ENCODE measurements around the gene TRPT1.

TRPT1 gene

DNA sequence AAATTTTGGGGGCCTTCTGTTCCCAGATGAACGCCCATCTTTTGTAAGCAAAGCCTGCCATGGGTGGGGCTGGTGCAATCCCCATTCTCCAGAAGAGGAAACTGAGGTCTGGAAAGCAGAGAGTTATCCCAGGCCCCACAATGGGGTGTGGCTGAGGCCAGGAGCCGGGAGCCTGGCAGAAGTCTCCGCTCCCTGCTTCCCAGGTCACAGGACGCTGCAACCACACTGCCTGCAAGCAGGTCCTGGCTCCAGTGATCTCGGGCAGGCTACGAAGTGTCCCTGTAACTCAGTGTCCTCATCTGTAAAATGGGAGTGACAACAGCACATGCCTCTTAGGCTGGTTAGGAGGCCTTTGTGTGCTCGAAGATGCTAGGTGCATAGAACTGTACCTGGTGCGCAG, 27.1 kb upstream of the TRPT1 start:
- H3K4me3 ChIP-seq (ENCODE audit: low read depth, low read length, poor library complexity, severe bottlenecking) = no peak overlapping the region
- H3K27me3 ChIP-seq (ENCODE audit: insufficient read depth, low read length) = no peaks in the 10 kb centered on the region
- no peaks in the 10 kb centered on the region for H3F3A ChIP-seq (ENCODE audit: insufficient read depth, low read length)
- H4K20me1 ChIP-seq (ENCODE audit: insufficient read depth, low read length) = no peaks in the 10 kb centered on the region
- H3K27ac ChIP-seq (ENCODE audit: low read depth, low read length, poor library complexity, severe bottlenecking) = no peak overlapping the region
- H3K9me3 ChIP-seq (ENCODE audit: low read length) = no peaks in the 10 kb centered on the region
- H3K79me2 ChIP-seq (ENCODE audit: insufficient read depth, low read length) = no peaks in the 10 kb centered on the region
- peak overlapping the region; percentile 91; the same call in 1 of the 2 replicates for H3K4me2 ChIP-seq (ENCODE audit: low read length)
- peaks cover 7% of the 10 kb centered on the region; the same call in 1 of the 2 replicates for H3K36me3 ChIP-seq (ENCODE audit: insufficient read depth, low read length)
- no peak overlapping the region for H2AFZ ChIP-seq (ENCODE audit: low read length)
- peaks cover 25% of the 10 kb centered on the region for H3K4me1 ChIP-seq (ENCODE audit: insufficient read depth, low read length, severe bottlenecking)
- no peak for TF ChIP-seq EZH2 (IDR thresholded peaks at IDR 0.05; ENCODE audit: borderline replicate concordance, low read length)
- TF ChIP-seq, protein P1, sequence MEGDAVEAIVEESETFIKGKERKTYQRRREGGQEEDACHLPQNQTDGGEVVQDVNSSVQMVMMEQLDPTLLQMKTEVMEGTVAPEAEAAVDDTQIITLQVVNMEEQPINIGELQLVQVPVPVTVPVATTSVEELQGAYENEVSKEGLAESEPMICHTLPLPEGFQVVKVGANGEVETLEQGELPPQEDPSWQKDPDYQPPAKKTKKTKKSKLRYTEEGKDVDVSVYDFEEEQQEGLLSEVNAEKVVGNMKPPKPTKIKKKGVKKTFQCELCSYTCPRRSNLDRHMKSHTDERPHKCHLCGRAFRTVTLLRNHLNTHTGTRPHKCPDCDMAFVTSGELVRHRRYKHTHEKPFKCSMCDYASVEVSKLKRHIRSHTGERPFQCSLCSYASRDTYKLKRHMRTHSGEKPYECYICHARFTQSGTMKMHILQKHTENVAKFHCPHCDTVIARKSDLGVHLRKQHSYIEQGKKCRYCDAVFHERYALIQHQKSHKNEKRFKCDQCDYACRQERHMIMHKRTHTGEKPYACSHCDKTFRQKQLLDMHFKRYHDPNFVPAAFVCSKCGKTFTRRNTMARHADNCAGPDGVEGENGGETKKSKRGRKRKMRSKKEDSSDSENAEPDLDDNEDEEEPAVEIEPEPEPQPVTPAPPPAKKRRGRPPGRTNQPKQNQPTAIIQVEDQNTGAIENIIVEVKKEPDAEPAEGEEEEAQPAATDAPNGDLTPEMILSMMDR (IDR thresholded peaks at IDR 0.05; ENCODE audit: low read length) = no peak
- no peaks in the 10 kb centered on the region for H3K9me2 ChIP-seq (ENCODE audit: low read depth, low read length)
- no peak overlapping the region for H3K9ac ChIP-seq (ENCODE audit: low read length)

DNA sequence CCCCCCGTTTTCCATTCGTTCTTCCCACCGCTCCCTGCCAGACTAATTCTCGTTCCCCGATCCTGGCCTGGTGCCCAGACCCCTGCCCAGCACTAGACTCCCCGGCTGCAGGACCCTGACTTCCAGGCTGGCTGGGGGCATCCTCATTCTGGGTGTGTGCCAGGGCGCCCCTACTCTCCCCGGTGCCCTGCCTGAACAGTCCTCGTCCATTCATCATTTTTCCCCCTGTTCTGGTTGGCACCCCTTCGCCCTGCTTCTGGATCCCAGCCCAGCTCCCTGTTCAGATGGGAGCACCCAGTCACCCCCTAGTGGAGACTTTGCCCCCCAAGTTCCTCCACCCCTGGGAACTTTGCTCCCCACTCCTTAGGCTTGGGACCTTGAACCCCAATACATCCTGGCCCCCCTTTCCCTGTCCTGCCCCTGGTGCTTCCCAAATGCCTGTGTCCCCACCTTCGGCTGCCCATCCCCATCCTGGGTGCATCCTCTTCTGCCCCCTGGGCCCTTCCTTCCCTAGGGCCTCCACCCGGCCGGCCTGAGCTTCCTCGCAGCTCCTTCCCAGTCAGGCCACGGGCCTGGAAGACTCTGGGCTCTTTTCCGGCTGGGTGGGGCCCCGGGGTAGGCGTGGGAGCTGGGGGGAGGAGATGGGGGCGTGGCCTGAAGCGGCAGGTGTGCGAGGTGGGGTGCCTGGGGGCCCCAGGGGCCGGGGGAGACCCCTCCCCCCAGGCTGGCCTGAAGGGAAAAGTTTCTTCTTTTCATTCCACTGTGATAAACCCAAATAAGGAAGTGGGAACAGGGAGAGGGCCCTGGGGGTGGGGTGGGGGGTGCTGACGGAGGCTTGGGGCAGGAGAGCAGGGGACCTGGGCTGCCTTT, 26.3 kb upstream of the TRPT1 start:
- Histone ChIP-seq H2AFZ (ENCODE audit: low read length) (no peak overlapping the region), H3K4me1 (ENCODE audit: insufficient read depth, low read length, severe bottlenecking) (peaks cover 33% of the 10 kb centered on the region), H3K36me3 (ENCODE audit: insufficient read depth, low read length) (0 out of 2 replicates have a peak, but pooled peaks cover 7% of the 10 kb centered on the region), H3K79me2 (ENCODE audit: insufficient read depth, low read length) (no peaks in the 10 kb centered on the region), H3K27ac (ENCODE audit: low read depth, low read length, poor library complexity, severe bottlenecking) (no peak overlapping the region), H3K9ac (ENCODE audit: low read length) (peak overlapping the region; percentile 79), H3K4me2 (ENCODE audit: low read length) (peak overlapping the region; percentile 91), H3K9me2 (ENCODE audit: low read depth, low read length) (no peaks in the 10 kb centered on the region), H3K4me3 (ENCODE audit: low read depth, low read length, poor library complexity, severe bottlenecking) (peak overlapping the region; percentile 71), H3K9me3 (ENCODE audit: low read length) (no peaks in the 10 kb centered on the region), H3K27me3 (ENCODE audit: insufficient read depth, low read length) (no peaks in the 10 kb centered on the region), H3F3A (ENCODE audit: insufficient read depth, low read length) (0 out of 2 replicates have a peak, but pooled peaks cover 3% of the 10 kb centered on the region), H4K20me1 (ENCODE audit: insufficient read depth, low read length) (no peaks in the 10 kb centered on the region)
- no peak for TF ChIP-seq EZH2 (IDR thresholded peaks at IDR 0.05; ENCODE audit: borderline replicate concordance, low read length)
- TF ChIP-seq, protein P1 (IDR thresholded peaks at IDR 0.05; ENCODE audit: low read length) = peak; percentile 50

DNA sequence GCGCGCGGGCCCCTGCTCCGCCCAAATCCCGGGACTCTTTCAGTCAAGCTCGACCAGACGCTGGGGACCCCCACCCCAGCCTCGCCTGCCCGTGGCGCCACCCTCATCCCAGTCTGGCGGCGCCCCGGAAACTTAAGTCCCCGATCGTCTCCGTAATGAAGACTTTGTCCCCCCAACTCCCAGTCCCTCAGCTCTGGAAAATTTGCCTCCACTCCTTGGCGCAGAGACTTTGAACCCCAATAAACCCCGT, 25.7 kb upstream of the TRPT1 start:
- no peaks in the 10 kb centered on the region for H4K20me1 ChIP-seq (ENCODE audit: insufficient read depth, low read length)
- no peaks in the 10 kb centered on the region for H3K27me3 ChIP-seq (ENCODE audit: insufficient read depth, low read length)
- no peak overlapping the region for H2AFZ ChIP-seq (ENCODE audit: low read length)

More for the DNA sequence above, 25.7 kb upstream of the TRPT1 start:
- H3K9ac ChIP-seq (ENCODE audit: low read length) = peak overlapping the region; percentile 79
- H3K4me1 ChIP-seq (ENCODE audit: insufficient read depth, low read length, severe bottlenecking) = peaks cover 38% of the 10 kb centered on the region
- H3K27ac ChIP-seq (ENCODE audit: low read depth, low read length, poor library complexity, severe bottlenecking) = no peak overlapping the region
- no peaks in the 10 kb centered on the region for H3K79me2 ChIP-seq (ENCODE audit: insufficient read depth, low read length)
- H3K4me3 ChIP-seq (ENCODE audit: low read depth, low read length, poor library complexity, severe bottlenecking) = peak overlapping the region; percentile 71
- H3K9me2 ChIP-seq (ENCODE audit: low read depth, low read length) = no peaks in the 10 kb centered on the region
- 0 out of 2 replicates have a peak, but pooled peaks cover 3% of the 10 kb centered on the region for H3F3A ChIP-seq (ENCODE audit: insufficient read depth, low read length)
- no peaks in the 10 kb centered on the region for H3K9me3 ChIP-seq (ENCODE audit: low read length)
- peak overlapping the region; percentile 91 for H3K4me2 ChIP-seq (ENCODE audit: low read length)
- TF ChIP-seq, protein P1 (IDR thresholded peaks at IDR 0.05; ENCODE audit: low read length) = no peak
- no peak for TF ChIP-seq EZH2 (IDR thresholded peaks at IDR 0.05; ENCODE audit: borderline replicate concordance, low read length)
- H3K36me3 ChIP-seq (ENCODE audit: insufficient read depth, low read length) = 0 out of 2 replicates have a peak, but pooled peaks cover 7% of the 10 kb centered on the region
